ENCODE results near the gene TNNT3.

DNA sequence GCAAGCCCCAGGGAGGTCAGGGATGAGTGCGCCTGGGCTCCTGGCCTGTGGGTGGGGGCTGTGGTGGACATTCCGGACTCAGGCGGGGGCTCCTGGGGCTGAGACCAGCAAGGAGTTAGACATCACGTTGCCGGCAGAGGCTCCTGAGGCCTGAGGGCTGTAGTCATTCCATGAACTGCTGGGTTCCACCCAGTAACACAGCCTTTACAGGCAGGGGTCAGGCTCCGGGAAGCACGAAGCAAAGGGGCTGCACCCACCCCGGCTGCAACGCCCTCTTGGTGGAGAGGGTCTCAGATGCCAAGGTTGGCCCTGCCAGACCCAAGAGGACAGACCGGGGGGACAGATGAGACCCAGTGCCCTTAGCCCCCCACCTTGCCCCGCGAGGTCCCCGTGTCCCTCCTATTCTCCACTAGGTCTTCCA, 9.0 kb downstream of the TNNT3 start:
- TF ChIP-seq EP300 (IDR thresholded peaks at IDR 0.05; ENCODE audit: low read depth) (no peak), POLR2AphosphoS5 (IDR thresholded peaks at IDR 0.05) (no peak), POLR2A (IDR thresholded peaks at IDR 0.05) (no peak)
- TF ChIP-seq, protein P1, sequence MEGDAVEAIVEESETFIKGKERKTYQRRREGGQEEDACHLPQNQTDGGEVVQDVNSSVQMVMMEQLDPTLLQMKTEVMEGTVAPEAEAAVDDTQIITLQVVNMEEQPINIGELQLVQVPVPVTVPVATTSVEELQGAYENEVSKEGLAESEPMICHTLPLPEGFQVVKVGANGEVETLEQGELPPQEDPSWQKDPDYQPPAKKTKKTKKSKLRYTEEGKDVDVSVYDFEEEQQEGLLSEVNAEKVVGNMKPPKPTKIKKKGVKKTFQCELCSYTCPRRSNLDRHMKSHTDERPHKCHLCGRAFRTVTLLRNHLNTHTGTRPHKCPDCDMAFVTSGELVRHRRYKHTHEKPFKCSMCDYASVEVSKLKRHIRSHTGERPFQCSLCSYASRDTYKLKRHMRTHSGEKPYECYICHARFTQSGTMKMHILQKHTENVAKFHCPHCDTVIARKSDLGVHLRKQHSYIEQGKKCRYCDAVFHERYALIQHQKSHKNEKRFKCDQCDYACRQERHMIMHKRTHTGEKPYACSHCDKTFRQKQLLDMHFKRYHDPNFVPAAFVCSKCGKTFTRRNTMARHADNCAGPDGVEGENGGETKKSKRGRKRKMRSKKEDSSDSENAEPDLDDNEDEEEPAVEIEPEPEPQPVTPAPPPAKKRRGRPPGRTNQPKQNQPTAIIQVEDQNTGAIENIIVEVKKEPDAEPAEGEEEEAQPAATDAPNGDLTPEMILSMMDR (IDR thresholded peaks at IDR 0.05): no peak
